Endodermal cell (in vitro differentiated cells): ENCODE measurements around the gene SSR4. TPM values are rescaled to one million over a fixed set of nuclear protein-coding genes. Genes with fewer than 3 reads are reported as not detected.

Experiments used
- DNase-seq: peaks from one replicate; pipeline ENCODE4 v3.0.0-alpha.2; 2017
- H3K27ac ChIP-seq: 2 replicates; pipeline ENCODE4 v1.5.1; 2013; ENCODE audit warnings: mild to moderate bottlenecking, low read depth, low read length, moderate library complexity
- H3K27me3 ChIP-seq: 2 replicates; pipeline ENCODE4 v1.6.1; 2013; ENCODE audit warnings: mild to moderate bottlenecking, low read length, moderate library complexity; ENCODE audit not compliant: insufficient read depth, control insufficient read depth, poor library complexity, severe bottlenecking
- H3K36me3 ChIP-seq: 2 replicates; pipeline ENCODE4 v1.7.0; 2013; ENCODE audit warnings: mild to moderate bottlenecking, low read length, moderate library complexity; ENCODE audit not compliant: control insufficient read depth, insufficient read depth
- H3K4me1 ChIP-seq: one replicate; pipeline ENCODE4 v1.7.0; 2013; ENCODE audit warnings: low read length; ENCODE audit not compliant: control insufficient read depth, insufficient read depth
- H3K4me3 ChIP-seq: 2 replicates; pipeline ENCODE4 v1.5.1; 2013; ENCODE audit warnings: mild to moderate bottlenecking, low read length, moderate library complexity
- H3K9ac ChIP-seq: 2 replicates; pipeline ENCODE4 v1.6.1; 2013; ENCODE audit warnings: mild to moderate bottlenecking, low read length, moderate library complexity; ENCODE audit not compliant: poor library complexity, severe bottlenecking; ENCODE audit errors: extremely low read depth
- H3K9me3 ChIP-seq: 2 replicates; pipeline ENCODE4 v1.6.1; 2013; ENCODE audit warnings: mild to moderate bottlenecking, low read length, moderate library complexity; ENCODE audit not compliant: control insufficient read depth
- H3K27ac Mint-ChIP-seq: 2 replicates; pipeline ENCODE4 v1.8.0; 2020; ENCODE audit warnings: mixed read lengths
- H3K27me3 Mint-ChIP-seq: 2 replicates; pipeline ENCODE4 v1.8.0; 2021; ENCODE audit warnings: mild to moderate bottlenecking, mixed read lengths; ENCODE audit not compliant: insufficient read depth
- H3K36me3 Mint-ChIP-seq: 2 replicates; pipeline ENCODE4 v1.8.0; 2020; ENCODE audit warnings: low read depth, mixed read lengths
- H3K4me1 Mint-ChIP-seq: 2 replicates; pipeline ENCODE4 v1.8.0; 2020; ENCODE audit warnings: mixed read lengths
- H3K4me3 Mint-ChIP-seq: 2 replicates; pipeline ENCODE4 v1.8.0; 2020; ENCODE audit warnings: mild to moderate bottlenecking, moderate library complexity, mixed read lengths
- H3K9me3 Mint-ChIP-seq: 2 replicates; pipeline ENCODE4 v1.8.0; 2020; ENCODE audit warnings: mild to moderate bottlenecking, mixed read lengths
- WGBS, 2 experiments: methylation state at CpG; one replicate each; pipeline versions ENCODE4 v1.1.5 to v1.1.7; 2013; ENCODE audit warnings: missing lambda C conversion rate in 2 of 2, mixed read lengths in 1 of 2; ENCODE audit not compliant: insufficient coverage in 1 of 2, insufficient read length in 1 of 2; 5-methylcytosine and 5-hydroxymethylcytosine counted together
- total RNA-seq, 2 donors: library from RNA; stranded (reverse); fragmentation: NEBNext Ultra II Directional in 1 of 2; extraction: Animal tissue kit (Norgen Biotek cat#: 25700) in 1 of 2; gene quantifications; 2 replicates in 1 of 2; 3 replicates in 1 of 2; pipeline ENCODE4 v1.2.1, GENCODE V29; 2021
- TF ChIP-seq, protein P1 (sequence below): fragments of 200-600 bp; sonication (generic); conservative IDR thresholded peaks from 2 replicates; pipeline ENCODE4 v1.5.0; 2021; ENCODE audit warnings: antibody characterized with exemption, mild to moderate bottlenecking

Gene SSR4
- total RNA-seq, 2 donors from 2014 or later, result 220 to 236 TPM

DNA sequence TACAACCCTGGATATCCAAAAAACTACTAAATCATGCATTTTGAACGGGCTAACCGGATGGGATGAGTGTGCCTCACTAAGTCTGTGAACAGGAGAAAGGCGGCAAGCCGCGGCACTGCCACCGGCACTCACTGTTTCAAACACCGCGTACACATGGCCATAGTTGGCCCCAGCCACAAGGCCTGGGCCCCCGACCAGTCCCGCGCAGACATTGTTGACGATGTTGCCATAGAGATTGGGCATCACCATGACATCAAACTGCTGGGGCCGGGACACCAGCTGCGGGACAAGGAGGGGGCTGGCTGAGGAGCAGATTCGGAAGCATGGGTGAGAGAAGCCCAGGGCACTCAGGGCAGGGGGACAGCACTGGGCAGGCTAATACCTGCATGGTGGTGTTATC, 7.8 kb upstream of the SSR4 start:
- H3K4me3 ChIP-seq, result no peak overlapping the region
- H3K27me3 ChIP-seq, result no peaks in the 10 kb centered on the region
- TF ChIP-seq, protein P1, sequence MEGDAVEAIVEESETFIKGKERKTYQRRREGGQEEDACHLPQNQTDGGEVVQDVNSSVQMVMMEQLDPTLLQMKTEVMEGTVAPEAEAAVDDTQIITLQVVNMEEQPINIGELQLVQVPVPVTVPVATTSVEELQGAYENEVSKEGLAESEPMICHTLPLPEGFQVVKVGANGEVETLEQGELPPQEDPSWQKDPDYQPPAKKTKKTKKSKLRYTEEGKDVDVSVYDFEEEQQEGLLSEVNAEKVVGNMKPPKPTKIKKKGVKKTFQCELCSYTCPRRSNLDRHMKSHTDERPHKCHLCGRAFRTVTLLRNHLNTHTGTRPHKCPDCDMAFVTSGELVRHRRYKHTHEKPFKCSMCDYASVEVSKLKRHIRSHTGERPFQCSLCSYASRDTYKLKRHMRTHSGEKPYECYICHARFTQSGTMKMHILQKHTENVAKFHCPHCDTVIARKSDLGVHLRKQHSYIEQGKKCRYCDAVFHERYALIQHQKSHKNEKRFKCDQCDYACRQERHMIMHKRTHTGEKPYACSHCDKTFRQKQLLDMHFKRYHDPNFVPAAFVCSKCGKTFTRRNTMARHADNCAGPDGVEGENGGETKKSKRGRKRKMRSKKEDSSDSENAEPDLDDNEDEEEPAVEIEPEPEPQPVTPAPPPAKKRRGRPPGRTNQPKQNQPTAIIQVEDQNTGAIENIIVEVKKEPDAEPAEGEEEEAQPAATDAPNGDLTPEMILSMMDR, result no peak
- no peaks in the 10 kb centered on the region for H3K4me1 ChIP-seq
- WGBS, 2 experiments, result 96% methylated on average over 15 of the region's 15 CpGs; no CpG with 5 or more reads in 1 of the 2 experiments
- H3K27ac ChIP-seq, result no peak overlapping the region
- Mint-ChIP-seq H3K4me1 (peaks cover 2% of the 10 kb centered on the region), H3K36me3 (peaks cover 19% of the 10 kb centered on the region), H3K9me3 (peaks cover 43% of the 10 kb centered on the region), H3K27ac (no peak overlapping the region), H3K4me3 (no peak overlapping the region), H3K27me3 (no peaks in the 10 kb centered on the region)
- H3K9me3 ChIP-seq, result no peaks in the 10 kb centered on the region
- DNase-seq, result no peak
- H3K9ac ChIP-seq, result no peak overlapping the region
- no peaks in the 10 kb centered on the region for H3K36me3 ChIP-seq

DNA sequence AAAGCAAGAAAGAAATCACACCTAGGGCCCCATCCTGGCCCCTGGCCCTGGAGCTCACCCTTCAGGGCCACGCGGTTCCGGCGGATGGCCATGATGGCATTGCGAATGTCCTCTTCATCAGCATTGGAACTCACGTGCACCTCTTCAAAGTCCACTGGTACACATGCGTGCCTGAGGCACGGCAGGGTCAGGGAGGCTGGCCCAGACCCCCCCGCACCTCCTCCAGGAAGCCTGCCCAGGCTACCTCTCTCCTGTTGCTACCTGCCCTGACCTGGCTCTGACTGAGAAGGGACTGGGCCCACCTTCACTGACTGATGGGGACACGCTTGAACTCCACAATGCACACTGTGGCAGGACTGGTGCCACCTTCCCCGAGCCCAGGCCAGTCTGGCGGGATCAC, 4.8 kb upstream of the SSR4 start:
- WGBS, 2 experiments, result 97% methylated on average over 7 to 12 of the region's 12 CpGs
- Mint-ChIP-seq H3K27ac (no peak overlapping the region), H3K27me3 (no peaks in the 10 kb centered on the region), H3K36me3 (peaks cover 19% of the 10 kb centered on the region), H3K4me1 (peaks cover 2% of the 10 kb centered on the region), H3K4me3 (no peak overlapping the region), H3K9me3 (peaks cover 51% of the 10 kb centered on the region)
- Histone ChIP-seq H3K4me3 (no peak overlapping the region), H3K4me1 (no peaks in the 10 kb centered on the region), H3K27me3 (no peaks in the 10 kb centered on the region), H3K9ac (no peak overlapping the region), H3K27ac (no peak overlapping the region), H3K36me3 (no peaks in the 10 kb centered on the region), H3K9me3 (no peaks in the 10 kb centered on the region)
- TF ChIP-seq, protein P1, result no peak
- no peak for DNase-seq

DNA sequence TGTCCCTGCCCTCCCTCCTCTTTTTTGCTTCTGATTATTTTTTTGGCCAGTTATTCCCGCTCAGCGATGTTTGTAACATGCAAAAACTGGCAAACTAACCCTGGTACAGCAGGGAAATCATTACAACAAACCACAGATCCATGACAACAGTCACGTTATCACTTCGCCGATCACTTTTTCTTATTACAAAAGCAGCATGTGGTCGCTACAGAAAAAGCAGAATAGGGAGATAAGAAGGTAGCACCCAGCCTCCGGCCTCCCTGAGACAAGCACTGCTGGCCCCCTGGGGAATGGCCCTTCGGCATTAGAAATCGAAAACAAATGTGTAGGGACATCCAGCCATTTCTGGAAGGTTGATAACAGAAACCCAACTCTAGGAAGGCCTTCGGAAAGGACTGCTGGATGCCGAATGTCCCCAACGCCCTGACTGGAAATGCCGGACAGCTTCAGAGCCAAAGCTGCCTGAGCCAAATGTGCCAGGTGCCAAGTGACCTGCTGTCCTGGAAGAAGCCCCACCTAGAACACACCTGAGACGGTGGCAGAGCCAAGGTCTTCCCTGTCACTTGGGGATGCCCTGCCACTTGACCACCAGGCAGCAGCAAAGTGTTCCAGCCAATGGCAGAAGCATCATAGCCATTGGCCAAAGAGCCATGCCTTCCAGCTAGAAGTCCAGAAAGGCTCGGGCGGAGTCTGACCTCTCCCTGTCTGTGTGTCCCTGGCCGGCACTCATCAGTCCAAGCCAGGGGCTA, 3.2 kb upstream of the SSR4 start:
- Histone ChIP-seq H3K36me3 (peaks cover 1% of the 10 kb centered on the region), H3K4me1 (no peaks in the 10 kb centered on the region), H3K9ac (no peak overlapping the region), H3K27me3 (no peaks in the 10 kb centered on the region), H3K9me3 (no peaks in the 10 kb centered on the region), H3K27ac (no peak overlapping the region), H3K4me3 (no peak overlapping the region)
- Mint-ChIP-seq H3K27me3 (no peaks in the 10 kb centered on the region), H3K27ac (no peak overlapping the region), H3K4me1 (peaks cover 6% of the 10 kb centered on the region), H3K4me3 (no peak overlapping the region), H3K9me3 (peaks cover 56% of the 10 kb centered on the region), H3K36me3 (peaks cover 23% of the 10 kb centered on the region)
- 94% methylated on average over 7 to 17 of the region's 17 CpGs for WGBS, 2 experiments
- TF ChIP-seq, protein P1, result no peak
- DNase-seq, result no peak
